HG03280 (cell line): ENCODE measurements around the gene SEL1L2.

ENCODE experiments used
- ATAC-seq: cut with Tn5 transposase; IDR thresholded peaks from one replicate; pipeline ENCODE4 v1.9.1; 2021; ENCODE audit warnings: mild to moderate bottlenecking, moderate library complexity; ENCODE audit not compliant: unreplicated experiment

The SEL1L2 gene

DNA sequence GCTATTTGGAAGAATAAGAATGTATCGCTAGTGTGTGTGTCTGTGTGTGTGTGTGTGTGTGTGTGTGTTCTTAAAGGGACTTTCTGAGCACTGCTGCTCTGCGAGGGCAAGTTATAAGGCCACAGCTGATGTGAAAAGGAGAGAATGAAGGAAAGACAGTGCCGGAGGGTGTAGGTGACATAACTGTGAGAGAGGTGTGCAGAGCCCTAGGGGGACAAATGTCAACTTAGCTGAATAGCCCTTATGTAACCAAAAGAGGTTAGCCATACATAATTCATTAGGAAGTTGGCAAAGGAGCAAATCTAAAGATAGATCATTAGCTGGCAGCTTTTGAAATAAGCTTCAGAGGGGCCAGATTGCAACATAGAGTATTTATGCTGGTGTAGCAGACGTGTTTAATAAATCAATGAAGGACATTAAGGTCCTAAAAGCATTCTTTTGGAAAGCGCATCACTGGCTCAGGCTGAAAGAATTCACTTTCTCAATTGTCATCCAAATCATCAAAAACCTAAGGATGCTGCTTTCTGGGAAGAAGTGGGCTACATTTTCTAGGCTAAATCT lies 124.5 kb downstream of the SEL1L2 start:
- ATAC-seq, result no peak

GRCh38 chr20:13865156-13865555 lies 125.3 kb downstream of the SEL1L2 start:
- ATAC-seq, result no peak

DNA sequence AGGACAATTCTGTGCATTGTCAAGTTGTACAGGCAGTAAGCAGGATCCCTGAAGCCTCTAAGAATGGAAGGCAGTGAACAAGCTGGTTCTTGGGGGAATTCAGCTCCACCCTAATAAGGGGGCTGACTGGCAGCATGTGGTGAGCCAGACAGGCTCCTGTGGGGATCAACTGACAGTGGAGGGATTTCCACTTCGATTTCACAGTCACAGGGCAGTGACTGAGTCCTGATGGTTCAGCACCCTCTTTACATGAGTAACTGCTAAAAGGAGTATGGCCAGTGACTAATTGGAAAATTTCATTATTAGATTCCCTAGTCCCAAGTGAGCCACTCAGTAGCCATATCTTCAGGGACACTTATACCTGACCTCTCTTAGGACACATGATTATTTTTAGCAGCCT lies 127.2 kb downstream of the SEL1L2 start:
- no peak for ATAC-seq

- no peak for ATAC-seq
Measured at GRCh38 chr20:13862245-13862644, 128.2 kb downstream of the SEL1L2 start.

DNA sequence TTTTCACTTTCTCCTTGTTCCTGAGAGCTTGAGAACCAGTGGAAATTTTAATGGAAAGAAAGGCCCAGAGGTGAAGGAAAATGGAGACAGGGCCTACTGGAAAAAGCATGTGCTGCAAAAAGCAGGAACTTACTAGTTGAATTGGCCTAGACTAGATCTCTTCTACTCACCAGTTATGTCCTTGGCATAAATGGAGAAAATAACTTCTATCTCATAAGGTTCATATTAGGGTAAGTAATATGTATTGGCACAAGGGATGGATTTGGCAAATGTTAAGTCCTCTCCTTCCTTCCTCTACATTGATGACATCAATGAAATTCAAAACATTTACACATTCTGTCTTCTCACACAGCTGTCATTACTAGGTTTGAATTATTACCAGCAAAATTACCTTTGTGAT lies 131.5 kb downstream of the SEL1L2 start:
- ATAC-seq, result no peak

DNA sequence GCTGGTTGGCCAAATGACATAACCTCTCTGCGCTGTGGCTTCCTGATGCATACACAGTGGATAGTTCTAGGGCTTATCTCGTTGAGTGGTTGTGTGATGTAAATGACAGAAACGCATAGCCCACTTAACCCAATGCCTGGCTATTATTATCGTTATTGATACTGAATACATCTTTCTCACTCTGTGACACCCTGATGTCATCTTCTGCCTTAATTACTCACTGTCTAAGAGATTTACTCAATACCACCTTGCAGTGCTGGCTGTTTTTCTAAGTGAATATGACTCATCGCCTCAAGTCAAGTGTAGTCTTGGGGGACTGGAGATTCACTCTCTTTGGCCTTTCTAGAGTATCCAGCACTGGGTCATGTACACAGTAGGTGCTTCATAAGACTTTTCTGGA lies 132.0 kb downstream of the SEL1L2 start:
- no peak for ATAC-seq

GRCh38 chr20:13857961-13858360 lies 132.5 kb downstream of the SEL1L2 start:
- ATAC-seq, result no peak

DNA sequence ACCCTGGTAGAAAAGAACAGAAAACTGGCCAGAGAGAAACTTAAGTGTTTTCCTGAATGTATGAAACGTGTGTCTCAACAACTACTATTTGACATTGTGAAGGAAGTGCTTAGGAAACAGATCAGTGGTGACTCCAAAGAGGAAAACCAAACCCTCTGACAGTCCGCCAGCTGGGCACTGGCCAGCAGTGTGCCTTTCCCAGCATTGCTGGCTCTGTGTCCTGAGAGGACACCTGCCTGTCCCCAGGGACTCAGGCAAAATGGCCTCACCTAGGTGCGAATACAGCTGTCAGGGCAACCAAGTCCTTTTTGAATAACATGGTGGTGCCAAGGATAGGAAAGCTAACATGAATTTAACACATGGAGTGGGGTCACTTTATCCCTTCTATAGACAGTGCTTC lies 133.1 kb downstream of the SEL1L2 start:
- ATAC-seq, result no peak

GRCh38 chr20:13856354-13856753 lies 134.1 kb downstream of the SEL1L2 start:
- no peak for ATAC-seq

GRCh38 chr20:13855613-13856012 lies 134.8 kb downstream of the SEL1L2 start:
- no peak for ATAC-seq

- no peak for ATAC-seq
Measured at GRCh38 chr20:13852306-13852705, 138.1 kb downstream of the SEL1L2 start.

- ATAC-seq, result no peak
Measured at GRCh38 chr20:13851279-13851678, 139.1 kb downstream of the SEL1L2 start.

DNA sequence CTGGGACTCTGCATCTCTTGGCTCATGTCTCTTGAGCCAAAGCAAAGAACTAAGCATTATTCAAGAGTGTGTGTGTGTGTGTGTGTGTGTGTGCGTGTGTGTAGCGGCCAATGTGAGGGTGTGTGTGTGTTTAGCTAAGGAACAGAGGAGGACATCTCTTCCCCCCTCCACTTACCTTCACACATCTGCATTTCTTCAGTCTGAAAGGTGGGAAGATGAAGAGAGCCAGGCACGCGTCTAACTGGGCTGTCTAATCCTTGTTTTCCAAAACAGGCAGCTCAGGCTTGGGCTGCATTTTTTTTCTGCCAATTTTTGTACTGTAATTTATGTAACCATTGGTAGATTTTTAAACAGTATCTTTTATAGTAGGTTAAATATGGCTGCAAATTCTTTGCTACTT lies 146.1 kb downstream of the SEL1L2 start:
- no peak for ATAC-seq

- no peak for ATAC-seq
Measured at GRCh38 chr20:13841206-13841605, 149.2 kb downstream of the SEL1L2 start.

DNA sequence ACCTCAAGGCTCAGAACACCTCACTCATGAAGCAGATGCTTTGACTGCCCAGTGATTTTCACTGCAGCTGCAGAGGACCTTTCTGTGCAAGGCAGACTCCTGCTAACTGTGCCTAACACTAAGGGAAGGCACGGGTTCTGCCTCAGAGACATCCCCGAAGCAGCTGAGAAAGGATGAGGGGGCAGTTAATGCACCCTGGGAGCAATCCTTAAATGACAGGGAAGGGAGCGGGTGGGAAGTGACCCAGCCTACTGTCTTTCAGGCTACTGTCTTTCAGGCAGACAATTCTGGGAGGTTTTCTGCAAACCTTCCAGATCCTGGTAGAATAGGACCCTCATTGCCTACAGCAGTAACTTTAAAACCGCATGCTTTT lies 150.3 kb downstream of the SEL1L2 start:
- no peak for ATAC-seq

DNA sequence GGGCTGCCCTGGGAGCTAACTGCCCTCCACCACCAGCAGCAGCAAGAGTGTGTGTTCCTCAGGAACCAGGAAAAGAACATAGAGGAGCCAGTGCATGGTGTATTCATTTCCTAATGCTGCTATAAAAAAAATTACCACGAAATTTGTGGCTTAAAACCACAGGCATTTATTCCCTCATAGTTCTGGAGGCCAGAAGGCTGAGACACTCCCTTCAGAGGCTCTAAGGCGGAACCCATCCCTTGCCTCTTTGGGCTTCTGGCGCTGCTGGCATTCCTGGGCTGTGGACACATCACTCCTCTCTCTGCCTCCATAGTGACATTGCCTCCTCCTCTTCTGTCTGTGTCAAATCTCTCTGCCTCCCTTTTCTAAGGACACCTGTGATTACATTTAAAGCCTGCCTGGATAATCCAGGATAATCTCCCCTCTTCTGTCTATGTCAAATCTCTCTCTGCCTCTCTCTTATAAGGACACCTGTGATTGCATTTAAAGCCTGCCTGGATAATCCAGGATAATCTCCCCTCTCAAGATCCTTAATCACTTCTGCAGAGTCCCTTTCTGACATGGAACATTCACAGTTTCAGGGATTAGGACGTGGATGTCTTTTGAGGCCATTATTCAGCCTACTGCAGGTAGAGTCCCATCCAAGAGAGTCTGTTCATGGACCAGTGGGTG lies 150.9 kb downstream of the SEL1L2 start:
- ATAC-seq, result no peak

DNA sequence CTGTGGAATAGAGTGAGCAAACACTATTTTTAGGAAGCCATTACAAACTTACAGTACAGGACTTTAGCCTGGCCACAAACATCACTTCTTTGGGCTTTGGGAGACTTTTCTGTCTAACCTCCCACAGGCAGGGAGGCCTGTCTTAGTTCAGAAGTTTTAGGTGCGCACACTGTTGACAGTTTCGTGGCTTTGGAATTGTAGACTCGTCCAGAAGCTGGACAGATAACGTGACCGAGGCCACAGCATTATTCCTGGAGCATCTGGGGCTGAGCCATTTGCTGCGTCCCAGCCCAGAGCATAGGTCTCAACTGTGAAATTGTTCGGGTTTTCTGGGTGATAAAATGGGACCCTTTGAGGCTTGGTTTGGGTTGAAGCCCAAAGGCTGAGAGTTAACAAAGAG lies 151.8 kb downstream of the SEL1L2 start:
- ATAC-seq, result no peak

DNA sequence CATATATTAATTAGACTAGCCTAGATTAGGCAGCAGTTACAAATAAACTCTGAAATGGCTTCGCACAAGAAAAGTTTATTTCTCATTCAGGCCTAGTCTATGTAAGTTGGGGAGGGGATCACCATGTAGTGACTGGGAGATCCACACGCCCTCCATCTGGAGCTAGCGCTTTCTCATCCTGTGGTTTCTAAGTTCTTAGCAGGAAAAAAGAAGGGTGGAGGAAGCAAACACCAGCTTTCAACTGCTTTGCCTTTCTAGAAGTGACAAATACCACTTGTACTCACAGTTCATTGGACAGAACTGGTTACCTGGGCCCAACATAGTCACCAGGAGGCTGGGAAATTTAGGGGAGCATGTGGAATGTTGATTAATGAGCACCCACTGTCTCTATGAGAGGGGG lies 158.9 kb downstream of the SEL1L2 start:
- no peak for ATAC-seq

- no peak for ATAC-seq
Measured at GRCh38 chr20:13825465-13825864, 164.9 kb downstream of the SEL1L2 start.

- ATAC-seq, result no peak
Measured at GRCh38 chr20:13824459-13824858, 166.0 kb downstream of the SEL1L2 start.

DNA sequence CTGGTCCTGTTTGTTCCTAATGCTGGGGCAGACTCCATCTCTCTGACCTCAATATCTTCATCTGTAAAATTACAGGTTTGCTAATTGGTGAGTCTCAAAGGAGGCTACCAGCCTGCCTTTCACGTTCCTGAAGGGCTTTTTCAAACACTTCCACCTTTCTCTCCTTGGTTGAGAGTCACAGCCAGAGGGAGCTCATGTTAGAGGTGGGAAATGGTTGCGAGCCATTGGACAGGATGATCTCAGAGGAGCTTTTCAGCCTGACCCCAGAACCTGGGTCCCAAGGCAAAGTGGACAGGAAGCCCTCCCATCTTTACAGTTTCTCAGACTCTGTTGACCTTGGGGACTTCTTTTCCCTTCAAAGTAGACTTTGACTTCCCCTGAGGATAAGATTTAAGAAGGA lies 168.0 kb downstream of the SEL1L2 start:
- no peak for ATAC-seq

GRCh38 chr20:13821876-13822275 lies 168.5 kb downstream of the SEL1L2 start:
- no peak for ATAC-seq
